HL-60 (cell line): ENCODE results near the gene STRIP2.

ENCODE experiments used
- GABPA ChIP-seq: IDR thresholded peaks from 2 replicates; pipeline ENCODE4 v1.6.1; 2012; ENCODE audit warnings: low read depth
- POLR2AphosphoS5 ChIP-seq: IDR thresholded peaks from 2 replicates; pipeline ENCODE4 v1.6.1; 2012; ENCODE audit warnings: low read depth
- SPI1 ChIP-seq: IDR thresholded peaks from 2 replicates; pipeline ENCODE4 v1.6.1; 2012; ENCODE audit warnings: low read depth, mild to moderate bottlenecking, borderline replicate concordance
- TF ChIP-seq, protein P1 (sequence below): IDR thresholded peaks from one replicate; pipeline ENCODE4 v1.5.1; 2011; ENCODE audit warnings: low read length, control low read depth, inconsistent platforms; ENCODE audit not compliant: insufficient read depth
- TF ChIP-seq, protein P2 (sequence below): IDR thresholded peaks from 2 replicates; pipeline ENCODE4 v1.6.1; 2012; ENCODE audit warnings: low read depth; ENCODE audit not compliant: insufficient replicate concordance

DNA sequence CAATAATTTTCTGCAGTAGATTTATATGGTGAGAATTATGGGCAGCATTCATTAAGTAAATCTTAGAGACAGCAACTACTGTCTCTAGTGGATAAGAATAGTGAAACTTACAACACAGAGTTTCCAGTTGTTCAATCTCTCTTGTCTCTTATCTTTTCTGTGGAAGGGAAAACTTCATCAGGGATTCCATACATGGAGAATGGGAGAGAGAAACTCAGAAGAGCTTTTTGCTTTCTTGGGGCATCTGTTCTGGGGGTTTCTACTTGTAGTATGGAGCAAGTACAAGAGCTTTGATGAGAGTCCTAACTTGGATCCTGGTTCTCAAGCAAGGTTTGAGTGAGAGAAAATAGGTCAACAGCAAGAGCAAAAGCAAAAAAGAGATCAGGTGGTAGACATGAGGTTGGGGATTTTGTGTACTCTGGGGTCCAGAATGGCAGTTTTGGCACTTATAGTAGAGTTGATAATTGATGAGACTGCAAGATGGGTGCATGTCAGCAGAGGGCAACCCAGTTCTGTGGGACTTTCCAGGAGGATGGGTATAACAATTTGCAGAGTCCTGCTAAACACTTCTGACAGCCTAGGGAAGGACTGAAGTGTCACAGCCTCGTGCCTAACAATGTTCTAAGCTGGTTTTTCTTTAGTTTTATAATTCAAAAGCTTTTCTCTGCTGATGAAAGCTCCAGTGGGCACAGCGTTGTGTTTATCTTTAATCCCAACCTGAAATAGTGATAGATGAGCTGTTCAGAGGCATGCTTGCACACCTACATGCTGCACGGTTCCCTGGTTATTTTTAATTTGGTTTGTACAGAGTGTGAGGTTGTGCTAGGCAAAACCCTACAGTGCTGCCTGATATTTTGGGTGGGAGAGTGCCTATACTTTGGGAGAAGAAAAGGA, 32.0 kb upstream of the STRIP2 start:
- TF ChIP-seq, protein P1, sequence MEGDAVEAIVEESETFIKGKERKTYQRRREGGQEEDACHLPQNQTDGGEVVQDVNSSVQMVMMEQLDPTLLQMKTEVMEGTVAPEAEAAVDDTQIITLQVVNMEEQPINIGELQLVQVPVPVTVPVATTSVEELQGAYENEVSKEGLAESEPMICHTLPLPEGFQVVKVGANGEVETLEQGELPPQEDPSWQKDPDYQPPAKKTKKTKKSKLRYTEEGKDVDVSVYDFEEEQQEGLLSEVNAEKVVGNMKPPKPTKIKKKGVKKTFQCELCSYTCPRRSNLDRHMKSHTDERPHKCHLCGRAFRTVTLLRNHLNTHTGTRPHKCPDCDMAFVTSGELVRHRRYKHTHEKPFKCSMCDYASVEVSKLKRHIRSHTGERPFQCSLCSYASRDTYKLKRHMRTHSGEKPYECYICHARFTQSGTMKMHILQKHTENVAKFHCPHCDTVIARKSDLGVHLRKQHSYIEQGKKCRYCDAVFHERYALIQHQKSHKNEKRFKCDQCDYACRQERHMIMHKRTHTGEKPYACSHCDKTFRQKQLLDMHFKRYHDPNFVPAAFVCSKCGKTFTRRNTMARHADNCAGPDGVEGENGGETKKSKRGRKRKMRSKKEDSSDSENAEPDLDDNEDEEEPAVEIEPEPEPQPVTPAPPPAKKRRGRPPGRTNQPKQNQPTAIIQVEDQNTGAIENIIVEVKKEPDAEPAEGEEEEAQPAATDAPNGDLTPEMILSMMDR: no peak
- no peak for TF ChIP-seq POLR2AphosphoS5
- no peak for TF ChIP-seq GABPA
- TF ChIP-seq SPI1: no peak
- TF ChIP-seq, protein P2, sequence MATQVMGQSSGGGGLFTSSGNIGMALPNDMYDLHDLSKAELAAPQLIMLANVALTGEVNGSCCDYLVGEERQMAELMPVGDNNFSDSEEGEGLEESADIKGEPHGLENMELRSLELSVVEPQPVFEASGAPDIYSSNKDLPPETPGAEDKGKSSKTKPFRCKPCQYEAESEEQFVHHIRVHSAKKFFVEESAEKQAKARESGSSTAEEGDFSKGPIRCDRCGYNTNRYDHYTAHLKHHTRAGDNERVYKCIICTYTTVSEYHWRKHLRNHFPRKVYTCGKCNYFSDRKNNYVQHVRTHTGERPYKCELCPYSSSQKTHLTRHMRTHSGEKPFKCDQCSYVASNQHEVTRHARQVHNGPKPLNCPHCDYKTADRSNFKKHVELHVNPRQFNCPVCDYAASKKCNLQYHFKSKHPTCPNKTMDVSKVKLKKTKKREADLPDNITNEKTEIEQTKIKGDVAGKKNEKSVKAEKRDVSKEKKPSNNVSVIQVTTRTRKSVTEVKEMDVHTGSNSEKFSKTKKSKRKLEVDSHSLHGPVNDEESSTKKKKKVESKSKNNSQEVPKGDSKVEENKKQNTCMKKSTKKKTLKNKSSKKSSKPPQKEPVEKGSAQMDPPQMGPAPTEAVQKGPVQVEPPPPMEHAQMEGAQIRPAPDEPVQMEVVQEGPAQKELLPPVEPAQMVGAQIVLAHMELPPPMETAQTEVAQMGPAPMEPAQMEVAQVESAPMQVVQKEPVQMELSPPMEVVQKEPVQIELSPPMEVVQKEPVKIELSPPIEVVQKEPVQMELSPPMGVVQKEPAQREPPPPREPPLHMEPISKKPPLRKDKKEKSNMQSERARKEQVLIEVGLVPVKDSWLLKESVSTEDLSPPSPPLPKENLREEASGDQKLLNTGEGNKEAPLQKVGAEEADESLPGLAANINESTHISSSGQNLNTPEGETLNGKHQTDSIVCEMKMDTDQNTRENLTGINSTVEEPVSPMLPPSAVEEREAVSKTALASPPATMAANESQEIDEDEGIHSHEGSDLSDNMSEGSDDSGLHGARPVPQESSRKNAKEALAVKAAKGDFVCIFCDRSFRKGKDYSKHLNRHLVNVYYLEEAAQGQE: no peak
